ENCODE data around the gene ZNF77. TPM values are rescaled to one million over a fixed set of nuclear protein-coding genes. Genes with fewer than 3 reads are reported as not detected.
"Not testable (repeated sequence)": the region's sequence is repeated elsewhere in the genome, so short reads cannot be mapped to it uniquely, and the experiment has no call there.

Gene ZNF77
- total RNA-seq, 1 donor from 2014 or later, result 4.1 TPM

DNA sequence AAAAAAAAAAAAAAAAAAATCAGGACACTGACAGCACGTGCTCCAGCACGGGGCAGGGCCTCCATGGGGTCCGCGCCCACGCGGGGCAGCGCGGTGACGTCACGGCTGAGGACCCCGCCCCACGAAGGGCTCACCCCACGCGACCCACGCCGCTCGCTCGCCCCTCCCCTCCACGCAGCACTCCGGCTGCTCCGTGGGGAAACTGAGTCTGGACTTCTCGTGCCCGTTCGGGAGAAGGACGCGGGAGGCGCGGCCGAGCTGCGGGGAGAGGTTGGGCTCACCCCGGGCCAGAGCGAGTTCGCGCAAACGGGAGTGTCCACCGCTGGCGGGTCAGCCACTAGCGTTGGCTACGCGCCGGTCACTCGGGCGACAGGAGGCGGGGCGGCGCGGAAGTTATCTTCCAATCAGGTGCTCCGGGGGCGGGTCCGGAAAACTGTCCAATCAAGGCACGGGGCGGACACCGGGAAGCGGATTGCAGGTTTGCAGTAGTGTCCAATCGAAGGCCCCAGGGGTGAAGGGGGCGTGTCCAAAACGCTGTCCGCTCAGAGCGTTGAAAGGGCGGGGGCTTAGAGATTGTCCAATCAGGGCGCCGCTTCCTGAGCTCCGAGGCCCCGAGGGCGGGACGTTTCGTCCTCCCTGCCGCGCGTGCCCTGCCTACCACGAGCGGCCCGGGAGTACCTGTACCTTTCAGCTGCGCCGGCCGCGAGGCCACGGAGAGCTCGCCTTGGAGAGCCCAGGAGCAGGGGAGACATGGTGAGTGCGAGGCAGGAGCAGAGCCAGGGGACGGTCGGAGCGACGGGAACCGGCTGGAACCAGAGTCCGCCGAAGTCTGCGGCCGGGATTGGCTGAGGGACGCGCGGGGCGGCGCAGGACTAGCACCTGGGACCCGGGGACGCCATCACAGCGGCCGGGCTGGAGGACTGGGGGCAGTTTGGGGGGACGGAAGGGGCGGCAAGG is 44.2 kb downstream of the ZNF77 start, which contains the start of gene ZNF57:
Gene ZNF57 (plus strand): TSS at position 633 of the 957 bp plus-strand sequence. CDS start 118 bp downstream, at position 751.
- peak; percentile 100 for DNase-seq (ENCODE audit: low spot score)
- H3K27ac Mint-ChIP-seq (ENCODE audit: unreplicated experiment), result peak within 1 kb of the TSS; percentile 100
- no peaks in the 10 kb centered on the region for H3K27me3 Mint-ChIP-seq (ENCODE audit: low read depth)
- peak within 1 kb of the TSS; percentile 98 for H3K4me3 Mint-ChIP-seq (ENCODE audit: unreplicated experiment)
- H3K36me3 Mint-ChIP-seq (ENCODE audit: low read depth), result no peaks in the 10 kb centered on the region
- TF ChIP-seq, protein P1, sequence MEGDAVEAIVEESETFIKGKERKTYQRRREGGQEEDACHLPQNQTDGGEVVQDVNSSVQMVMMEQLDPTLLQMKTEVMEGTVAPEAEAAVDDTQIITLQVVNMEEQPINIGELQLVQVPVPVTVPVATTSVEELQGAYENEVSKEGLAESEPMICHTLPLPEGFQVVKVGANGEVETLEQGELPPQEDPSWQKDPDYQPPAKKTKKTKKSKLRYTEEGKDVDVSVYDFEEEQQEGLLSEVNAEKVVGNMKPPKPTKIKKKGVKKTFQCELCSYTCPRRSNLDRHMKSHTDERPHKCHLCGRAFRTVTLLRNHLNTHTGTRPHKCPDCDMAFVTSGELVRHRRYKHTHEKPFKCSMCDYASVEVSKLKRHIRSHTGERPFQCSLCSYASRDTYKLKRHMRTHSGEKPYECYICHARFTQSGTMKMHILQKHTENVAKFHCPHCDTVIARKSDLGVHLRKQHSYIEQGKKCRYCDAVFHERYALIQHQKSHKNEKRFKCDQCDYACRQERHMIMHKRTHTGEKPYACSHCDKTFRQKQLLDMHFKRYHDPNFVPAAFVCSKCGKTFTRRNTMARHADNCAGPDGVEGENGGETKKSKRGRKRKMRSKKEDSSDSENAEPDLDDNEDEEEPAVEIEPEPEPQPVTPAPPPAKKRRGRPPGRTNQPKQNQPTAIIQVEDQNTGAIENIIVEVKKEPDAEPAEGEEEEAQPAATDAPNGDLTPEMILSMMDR (IDR thresholded peaks at IDR 0.05), result no peak
- peaks cover 15% of the 10 kb centered on the region for H3K4me1 Mint-ChIP-seq (ENCODE audit: low read depth)
- H3K9me3 Mint-ChIP-seq (ENCODE audit: low read depth), result peaks cover 12% of the 10 kb centered on the region

DNA sequence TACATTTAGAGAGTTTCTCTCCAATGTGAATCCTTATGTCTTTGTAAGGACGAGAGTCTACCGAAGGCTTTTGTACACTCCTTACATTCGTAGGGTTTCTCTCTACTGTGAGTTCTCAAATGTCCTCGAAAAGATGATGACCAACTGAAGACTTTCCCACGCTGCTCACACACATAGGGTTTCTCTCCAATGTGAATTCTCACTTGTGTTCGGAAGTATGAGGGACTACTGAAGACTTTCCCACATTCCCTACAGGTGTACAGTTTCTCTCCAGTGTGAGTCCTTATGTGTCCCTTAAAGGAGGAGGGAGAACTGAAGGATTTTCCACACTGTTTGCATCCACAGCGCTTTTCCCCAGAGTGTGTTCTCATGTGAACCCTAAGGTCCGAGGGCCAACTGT is 48.1 kb downstream of the ZNF77 start:
- Mint-ChIP-seq H3K4me1 (ENCODE audit: low read depth) (peaks cover 8% of the 10 kb centered on the region), H3K9me3 (ENCODE audit: low read depth) (peaks cover 12% of the 10 kb centered on the region), H3K4me3 (ENCODE audit: unreplicated experiment) (no peak overlapping the region), H3K36me3 (ENCODE audit: low read depth) (no peaks in the 10 kb centered on the region), H3K27ac (ENCODE audit: unreplicated experiment) (no peak overlapping the region), H3K27me3 (ENCODE audit: low read depth) (no peaks in the 10 kb centered on the region)
- TF ChIP-seq, protein P1 (IDR thresholded peaks at IDR 0.05), result no peak
- no peak for DNase-seq (ENCODE audit: low spot score)

DNA sequence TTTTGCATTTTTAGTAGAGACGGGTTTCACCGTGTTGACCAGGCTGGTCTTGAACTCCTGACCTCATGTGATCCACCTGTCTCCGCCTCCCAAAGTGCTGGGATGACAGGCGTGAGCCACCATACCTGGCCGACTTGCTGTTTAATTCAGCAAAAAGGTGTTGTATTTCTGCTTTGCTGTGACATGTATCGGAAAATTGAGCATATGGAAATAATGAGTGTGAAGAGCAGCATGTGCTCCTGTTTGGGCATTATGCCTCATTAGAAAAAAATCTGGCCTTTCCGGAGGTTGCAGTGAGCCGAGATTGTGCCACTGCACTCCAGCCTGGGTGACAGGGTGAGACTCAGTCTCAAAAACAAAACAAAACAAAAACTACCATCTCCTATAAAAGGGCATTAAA is 54.2 kb downstream of the ZNF77 start:
- not testable (repeated sequence) for H3K36me3 Mint-ChIP-seq (ENCODE audit: low read depth); H3K9me3 Mint-ChIP-seq (ENCODE audit: low read depth); H3K4me3 Mint-ChIP-seq (ENCODE audit: unreplicated experiment); DNase-seq (ENCODE audit: low spot score); H3K27ac Mint-ChIP-seq (ENCODE audit: unreplicated experiment); H3K27me3 Mint-ChIP-seq (ENCODE audit: low read depth); H3K4me1 Mint-ChIP-seq (ENCODE audit: low read depth)

DNA sequence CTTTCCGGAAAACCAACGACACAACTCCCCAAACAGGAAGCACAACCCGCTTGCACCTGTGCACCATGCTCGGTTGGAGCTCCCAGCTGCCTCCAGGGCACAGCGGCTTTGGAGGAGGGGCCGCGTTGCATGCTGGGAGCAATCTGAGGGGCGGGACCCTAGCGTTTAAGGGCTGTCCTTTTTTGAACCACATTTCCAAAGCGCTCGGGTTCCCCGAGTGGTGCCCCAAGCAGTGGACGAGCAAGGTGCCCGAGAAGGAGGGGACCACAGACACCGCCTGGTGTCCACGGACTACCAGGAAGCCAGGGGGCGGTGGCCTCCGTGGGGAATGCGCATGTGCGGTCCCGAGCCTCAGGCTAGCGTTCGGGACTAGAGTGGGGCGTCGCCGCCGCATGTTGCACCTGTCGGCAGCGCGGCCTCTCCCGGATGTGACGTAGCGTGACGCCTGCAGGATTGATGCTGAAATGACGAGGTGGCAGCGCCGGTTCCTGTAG is 56.0 kb downstream of the ZNF77 start:
- no peaks in the 10 kb centered on the region for H3K36me3 Mint-ChIP-seq (ENCODE audit: low read depth)
- TF ChIP-seq, protein P1 (IDR thresholded peaks at IDR 0.05), result no peak
- no peak overlapping the region for H3K27ac Mint-ChIP-seq (ENCODE audit: unreplicated experiment)
- H3K4me3 Mint-ChIP-seq (ENCODE audit: unreplicated experiment), result no peak overlapping the region
- no peaks in the 10 kb centered on the region for H3K9me3 Mint-ChIP-seq (ENCODE audit: low read depth)
- peaks cover 5% of the 10 kb centered on the region for H3K27me3 Mint-ChIP-seq (ENCODE audit: low read depth)
- H3K4me1 Mint-ChIP-seq (ENCODE audit: low read depth), result no peaks in the 10 kb centered on the region
- no peak for DNase-seq (ENCODE audit: low spot score)

DNA sequence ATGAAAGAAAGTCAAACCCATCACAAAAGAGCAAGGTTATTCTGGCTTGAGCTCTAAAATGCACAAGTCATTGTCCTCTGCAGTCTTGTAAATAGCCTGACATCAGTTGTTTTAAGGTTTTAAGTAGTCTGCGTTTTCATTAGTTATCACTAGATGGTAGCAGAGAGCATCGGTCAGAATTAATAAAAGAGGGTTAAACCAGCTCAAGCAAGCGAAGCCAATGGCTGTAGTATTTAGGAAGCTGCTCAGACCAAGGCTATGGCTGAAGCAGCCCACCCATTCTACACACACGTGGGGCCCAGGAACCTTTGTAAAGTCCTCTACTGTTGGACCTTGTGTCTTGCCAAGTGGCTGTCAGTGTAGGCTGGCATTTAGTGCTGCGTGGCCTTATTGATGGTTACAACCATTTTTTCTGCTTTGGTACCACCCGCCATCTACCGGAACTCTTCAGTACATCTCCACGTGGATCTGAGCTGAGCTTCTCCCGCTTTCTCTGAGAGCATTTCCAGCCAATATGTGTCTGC is 57.3 kb downstream of the ZNF77 start:
- H3K27me3 Mint-ChIP-seq (ENCODE audit: low read depth), result peaks cover 9% of the 10 kb centered on the region
- no peaks in the 10 kb centered on the region for H3K4me1 Mint-ChIP-seq (ENCODE audit: low read depth)
- no peaks in the 10 kb centered on the region for H3K9me3 Mint-ChIP-seq (ENCODE audit: low read depth)
- H3K36me3 Mint-ChIP-seq (ENCODE audit: low read depth), result no peaks in the 10 kb centered on the region
- H3K4me3 Mint-ChIP-seq (ENCODE audit: unreplicated experiment), result no peak overlapping the region
- TF ChIP-seq, protein P1 (IDR thresholded peaks at IDR 0.05), result peak; percentile 81
- DNase-seq (ENCODE audit: low spot score), result no peak
- no peak overlapping the region for H3K27ac Mint-ChIP-seq (ENCODE audit: unreplicated experiment)

All from chondrocyte (in vitro differentiated cells).